Aorta (tissue), 5 donors: ENCODE results near the gene FOLR2. TPM values are rescaled to one million over a fixed set of nuclear protein-coding genes. Genes with fewer than 3 reads are reported as not detected.
"Not testable (repeated sequence)": the region's sequence is repeated elsewhere in the genome, so short reads cannot be mapped to it uniquely, and the experiment has no call there.

Experiments
- ATAC-seq: fragments of 200-7000 bp; cut with Tn5 transposase; one replicate; pipeline ENCODE4 v1.9.1; 2022; ENCODE audit warnings: moderate library complexity; ENCODE audit not compliant: low FRiP score
- DNase-seq, 2 donors: peaks; one replicate each; pipeline ENCODE4 v3.0.0-alpha.2; 2020
- H3K27ac ChIP-seq, 2 donors: one replicate each; pipeline ENCODE4 v1.5.1; 2013; ENCODE audit warnings: low read length in 2 of 2, mild to moderate bottlenecking in 2 of 2, moderate library complexity in 2 of 2, control low read depth in 1 of 2, inconsistent platforms in 1 of 2, low read depth in 1 of 2
- H3K27me3 ChIP-seq, 2 donors: one replicate each; pipeline ENCODE4 v1.6.1; 2013; ENCODE audit warnings: control low read depth in 1 of 2, low read length in 1 of 2, mild to moderate bottlenecking in 1 of 2, moderate library complexity in 1 of 2; ENCODE audit not compliant: insufficient read depth in 2 of 2, control insufficient read depth in 1 of 2
- H3K36me3 ChIP-seq, 2 donors: one replicate each; pipeline ENCODE4 v1.6.1; 2013; ENCODE audit warnings: control low read depth in 1 of 2, low read length in 1 of 2, mild to moderate bottlenecking in 1 of 2; ENCODE audit not compliant: insufficient read depth in 2 of 2, control insufficient read depth in 1 of 2
- H3K4me1 ChIP-seq, 2 donors: one replicate each; pipeline ENCODE4 v1.6.1; 2013; ENCODE audit warnings: low read length in 2 of 2, control low read depth in 1 of 2, mild to moderate bottlenecking in 1 of 2, moderate library complexity in 1 of 2; ENCODE audit not compliant: insufficient read depth in 2 of 2, control insufficient read depth in 1 of 2
- H3K4me3 ChIP-seq, 2 donors: one replicate each; pipeline ENCODE4 v1.5.1; 2013; ENCODE audit warnings: low read length in 2 of 2, control low read depth in 1 of 2, mild to moderate bottlenecking in 1 of 2
- H3K9me3 ChIP-seq: one replicate; pipeline ENCODE4 v1.6.1; 2013; ENCODE audit warnings: mild to moderate bottlenecking, low read length; ENCODE audit not compliant: control insufficient read depth
- WGBS, 2 donors: extraction: QIAGEN DNeasy Blood & Tissue Kit; methylation state at CpG; one replicate each; pipeline ENCODE4 v1.1.7; 2013; 5-methylcytosine and 5-hydroxymethylcytosine counted together
- intact Hi-C, 2 donors: fragments of 100-400 bp; cut with DNase I; formaldehyde crosslinking; loops; one replicate each; pipeline versions ENCODE4 v1.14.2 to v1.15.0; 2022
- polyA plus RNA-seq, 2 donors: library from polyadenylated mRNA; stranded (reverse); fragments of 200-250 nt; gene quantifications; one replicate each; pipeline ENCODE4 v1.2.3, GENCODE V29; 2013
- total RNA-seq, 2 donors: library from RNA; stranded (reverse); fragmentation: NEBNext Ultra II Directional; extraction: Animal tissue kit (Norgen Biotek cat#: 25700); gene quantifications; one replicate each; pipeline ENCODE4 v1.2.1, GENCODE V29; 2021
- donor health status: healthy with polysubstance abuse.
- donor health status: Bipolar disorder and iron deficiency.
- donor health status: DM: no; HTN: no; CAD: no.
- donor health status: DM: no; HTN: no; CAD: no.
- donor health status: DM: yes; HTN: yes; CAD: no.

Gene FOLR2
- total and polyA plus RNA-seq, 4 donors = 8.8 to 85.2 (median 26.5) TPM

GRCh38 chr11:72259490-72259889, 42.9 kb downstream of the FOLR2 start:
- no peak for ATAC-seq
- H3K4me1 ChIP-seq = no peaks in the 10 kb centered on the region
- WGBS, 2 donors = 81 to 82% methylated on average over 2 of the region's 2 CpGs
- no peak overlapping the region for H3K27ac ChIP-seq
- no peak overlapping the region for H3K4me3 ChIP-seq
- intact Hi-C loops = no loop called here
- H3K27me3 ChIP-seq = peaks cover 0 to 2% of the 10 kb centered on the region in 2 donors
- H3K36me3 ChIP-seq = no peaks in the 10 kb centered on the region
- DNase-seq = no peak
- no peaks in the 10 kb centered on the region for H3K9me3 ChIP-seq

GRCh38 chr11:72260574-72260973, 44.0 kb downstream of the FOLR2 start:
- intact Hi-C loops = no loop called here
- Histone ChIP-seq H3K9me3 (no peaks in the 10 kb centered on the region), H3K27me3 (peaks cover 0 to 2% of the 10 kb centered on the region in 2 donors), H3K27ac (no peak overlapping the region), H3K36me3 (no peaks in the 10 kb centered on the region), H3K4me1 (no peaks in the 10 kb centered on the region), H3K4me3 (peak overlapping the region in 1 of 2 donors; percentile 9)
- DNase-seq (no peak), ATAC-seq (no peak)
- WGBS, 2 donors = 34% methylated on average over 5 of the region's 5 CpGs

GRCh38 chr11:72263361-72263760, 46.8 kb downstream of the FOLR2 start:
- 54 to 55% methylated on average over 4 of the region's 4 CpGs for WGBS, 2 donors

GRCh38 chr11:72265951-72266350, 49.4 kb downstream of the FOLR2 start:
- ATAC-seq (no peak), DNase-seq (no peak)
- Histone ChIP-seq H3K27ac (no peak overlapping the region), H3K4me1 (peaks cover 0 to 3% of the 10 kb centered on the region in 2 donors), H3K4me3 (no peak overlapping the region), H3K9me3 (no peaks in the 10 kb centered on the region), H3K36me3 (no peaks in the 10 kb centered on the region), H3K27me3 (no peaks in the 10 kb centered on the region)
- intact Hi-C loops = no loop called here

More at GRCh38 chr11:72263361-72263760, 46.8 kb downstream of the FOLR2 start:
- no peak for ATAC-seq
- Histone ChIP-seq H3K4me3 (no peak overlapping the region), H3K9me3 (no peaks in the 10 kb centered on the region), H3K27me3 (peaks cover 0 to 2% of the 10 kb centered on the region in 2 donors), H3K4me1 (peaks cover 0 to 3% of the 10 kb centered on the region in 2 donors), H3K36me3 (no peaks in the 10 kb centered on the region), H3K27ac (no peak overlapping the region)
- DNase-seq = no peak
- intact Hi-C loops = no loop called here

GRCh38 chr11:72266960-72267359, 50.4 kb downstream of the FOLR2 start:
- intact Hi-C loops = not testable (repeated sequence)

GRCh38 chr11:72267956-72268617, 51.5 kb downstream of the FOLR2 start:
- H3K4me3 ChIP-seq = no peak overlapping the region
- no peak overlapping the region for H3K27ac ChIP-seq
- ATAC-seq (no peak), DNase-seq (no peak)
- H3K4me1 ChIP-seq = peaks cover 0 to 3% of the 10 kb centered on the region in 2 donors
- intact Hi-C loops = no loop called here
- no peaks in the 10 kb centered on the region for H3K36me3 ChIP-seq
- no peaks in the 10 kb centered on the region for H3K9me3 ChIP-seq
- 79 to 82% methylated on average over 2 of the region's 2 CpGs for WGBS, 2 donors
- no peaks in the 10 kb centered on the region for H3K27me3 ChIP-seq

More at GRCh38 chr11:72266960-72267359, 50.4 kb downstream of the FOLR2 start:
- H3K36me3 ChIP-seq, DNase-seq, H3K27me3 ChIP-seq, H3K4me1 ChIP-seq, H3K4me3 ChIP-seq, ATAC-seq, H3K9me3 ChIP-seq, H3K27ac ChIP-seq: not testable (repeated sequence)
- 81 to 85% methylated on average over 5 of the region's 5 CpGs for WGBS, 2 donors

Other genes starting within 250 kb of the FOLR2 start
- 10 to 100 TPM; 13.0 to 24.8 TPM for gene IL18BP, start 217.9 kb upstream of the FOLR2 start, total RNA-seq
- gene IL18BP, start 217.9 kb upstream of the FOLR2 start, polyA plus RNA-seq = 10 to 100 TPM in 1 of 2 donors, 1 to 10 TPM in 1; 7.8 to 12.5 TPM
- gene NUMA1, start 136.3 kb upstream of the FOLR2 start, total RNA-seq = 100 to 1,000 TPM; 150 to 241 TPM
- 100 to 1,000 TPM in 1 of 2 donors, 10 to 100 TPM in 1; 40.4 to 322 TPM for gene NUMA1, start 136.3 kb upstream of the FOLR2 start, polyA plus RNA-seq
- gene LRRC51, start 135.9 kb upstream of the FOLR2 start, total RNA-seq = 1 to 10 TPM; 6.6 to 8.5 TPM
- 10 to 100 TPM in 1 of 2 donors, 1 to 10 TPM in 1; 8.6 to 12.8 TPM for gene LRRC51, start 135.9 kb upstream of the FOLR2 start, polyA plus RNA-seq
- 10 to 100 TPM; 61.1 to 62.6 TPM for gene LAMTOR1, start 113.5 kb upstream of the FOLR2 start, total RNA-seq
- 100 to 1,000 TPM; 100 to 160 TPM for gene LAMTOR1, start 113.5 kb upstream of the FOLR2 start, polyA plus RNA-seq
- gene TOMT, start 110.9 kb upstream of the FOLR2 start, total RNA-seq = not detected
- not detected for gene TOMT, start 110.9 kb upstream of the FOLR2 start, polyA plus RNA-seq
- gene ANAPC15, start 104.1 kb upstream of the FOLR2 start, total RNA-seq = 10 to 100 TPM; 24.6 to 24.7 TPM
- 10 to 100 TPM; 48.5 to 71.6 TPM for gene ANAPC15, start 104.1 kb upstream of the FOLR2 start, polyA plus RNA-seq
- gene FOLR3, start 81.1 kb upstream of the FOLR2 start, total RNA-seq = 1 to 10 TPM in 1 of 2 donors, not detected in 1; 4.7 TPM
- not detected for gene FOLR3, start 81.1 kb upstream of the FOLR2 start, polyA plus RNA-seq
- gene FOLR1, start 24.7 kb upstream of the FOLR2 start, total RNA-seq = not detected
- not detected for gene FOLR1, start 24.7 kb upstream of the FOLR2 start, polyA plus RNA-seq
- gene INPPL1, start 8.0 kb downstream of the FOLR2 start, total RNA-seq = 100 to 1,000 TPM; 130 to 166 TPM
- 100 to 1,000 TPM in 1 of 2 donors, 10 to 100 TPM in 1; 21.9 to 135 TPM for gene INPPL1, start 8.0 kb downstream of the FOLR2 start, polyA plus RNA-seq
- gene PHOX2A, start 27.4 kb downstream of the FOLR2 start, total RNA-seq = not detected
- gene PHOX2A, start 27.4 kb downstream of the FOLR2 start, polyA plus RNA-seq = not detected
- gene CLPB, start 217.7 kb downstream of the FOLR2 start, total RNA-seq = 10 to 100 TPM; 17.2 to 17.3 TPM
- gene CLPB, start 217.7 kb downstream of the FOLR2 start, polyA plus RNA-seq = 1 to 10 TPM; 3.9 to 6.0 TPM